Lower leg skin (tissue), 4 donors: ENCODE measurements around the gene RUVBL2. TPM values are rescaled to one million over a fixed set of nuclear protein-coding genes. Genes with fewer than 3 reads are reported as not detected.

Experiments used
- DNase-seq, 2 donors: peaks; one replicate each; pipeline ENCODE4 v3.0.0-alpha.2; 2019; ENCODE audit warnings: low spot score in 2 of 2
- H3K4me3 ChIP-seq: fragments of 200-600 bp; sonication (generic); 2 replicates; pipeline ENCODE4 v1.5.1; 2017; ENCODE audit warnings: mild to moderate bottlenecking, low read depth; ENCODE audit not compliant: poor library complexity, severe bottlenecking
- CTCF ChIP-seq, 3 donors: fragments of 450-650 bp; IDR thresholded peaks; one replicate each; pipeline ENCODE4 v1.5.1; 2016; ENCODE audit warnings: antibody characterized with exemption in 3 of 3, mild to moderate bottlenecking in 3 of 3, moderate library complexity in 2 of 3
- POLR2A ChIP-seq, 2 donors: fragments of 450-650 bp; IDR thresholded peaks; one replicate each; pipeline ENCODE4 v1.6.1; 2016 to 2017; ENCODE audit warnings: antibody characterized with exemption in 2 of 2, mild to moderate bottlenecking in 1 of 2, moderate library complexity in 1 of 2
- WGBS, 2 donors: methylation state at CpG; one replicate each; pipeline ENCODE4 v1.1.5; 2018; 5-methylcytosine and 5-hydroxymethylcytosine counted together
- intact Hi-C: fragments of 100-400 bp; cut with DNase I; formaldehyde crosslinking; loops from one replicate; pipeline ENCODE4 v1.15.0; 2023; ENCODE audit warnings: low total_unique reads
- total RNA-seq, 4 donors: library from RNA; depleted of rRNA; stranded (reverse); fragments of >200 nt; gene quantifications; one replicate each; pipeline ENCODE4 v1.1.0, GENCODE V29; 2016

RUVBL2 gene
- total RNA-seq, 4 donors from 2014 or later: 61.3 to 83.8 (median 83.3) TPM

GRCh38 chr19:48989701-48990291, 3.9 kb upstream of the RUVBL2 start:
- WGBS, 2 donors: 69 to 72% methylated on average over 16 to 17 of the region's 17 CpGs
- no peak overlapping the region for H3K4me3 ChIP-seq
- TF ChIP-seq POLR2A (IDR thresholded peaks at IDR 0.05): no peak
- TF ChIP-seq CTCF (IDR thresholded peaks at IDR 0.05): no peak
- intact Hi-C loops: loop anchor here (10.0 kb wide), 1 partner anchor 155 kb away; no protein-coding TSS in a partner anchor
- no peak for DNase-seq

- 56 to 57% methylated on average over 4 of the region's 4 CpGs for WGBS, 2 donors
- TF ChIP-seq CTCF (IDR thresholded peaks at IDR 0.05) (no peak), POLR2A (IDR thresholded peaks at IDR 0.05) (no peak)
- intact Hi-C loops: loop anchor here (10.0 kb wide), 1 partner anchor 154 kb away; no protein-coding TSS in a partner anchor
- no peak for DNase-seq
- no peak overlapping the region for H3K4me3 ChIP-seq
Measured at GRCh38 chr19:48990400-48990799, 3.3 kb upstream of the RUVBL2 start.

- no peak overlapping the region for H3K4me3 ChIP-seq
- TF ChIP-seq CTCF (IDR thresholded peaks at IDR 0.05): no peak
- TF ChIP-seq POLR2A (IDR thresholded peaks at IDR 0.05): no peak
- 84 to 94% methylated on average over 21 to 22 of the region's 22 CpGs for WGBS, 2 donors
- DNase-seq: no peak
- intact Hi-C loops: loop anchor here (10.0 kb wide), 1 partner anchor 154 kb away; no protein-coding TSS in a partner anchor
Measured at GRCh38 chr19:48991011-48991609, 2.6 kb upstream of the RUVBL2 start.

GRCh38 chr19:48991873-48992580, 1.7 kb upstream of the RUVBL2 start:
- no peak for TF ChIP-seq POLR2A (IDR thresholded peaks at IDR 0.05)
- TF ChIP-seq CTCF (IDR thresholded peaks at IDR 0.05): no peak
- intact Hi-C loops: loop anchor here (10.0 kb wide), 1 partner anchor 153 kb away; no protein-coding TSS in a partner anchor
- WGBS, 2 donors: 11 to 24% methylated on average over 8 of the region's 8 CpGs
- H3K4me3 ChIP-seq: peak overlapping the region; percentile 91
- peak; percentile 69 to 93 for DNase-seq

- WGBS, 2 donors: 0 to 1% methylated on average over 19 to 20 of the region's 20 CpGs
- DNase-seq: no peak
- intact Hi-C loops: loop anchor here (10.0 kb wide), 1 partner anchor 152 kb away; no protein-coding TSS in a partner anchor
Measured at GRCh38 chr19:48992581-48993174, 1.0 kb upstream of the RUVBL2 start.

More at GRCh38 chr19:48992581-48993174, 1.0 kb upstream of the RUVBL2 start:
- TF ChIP-seq POLR2A (IDR thresholded peaks at IDR 0.05) (no peak), CTCF (IDR thresholded peaks at IDR 0.05) (no peak)
- H3K4me3 ChIP-seq: peak overlapping the region; percentile 91
